Upper lobe of left lung (tissue), 6 donors: ENCODE results near the gene NPHP4. TPM values are rescaled to one million over a fixed set of nuclear protein-coding genes. Genes with fewer than 3 reads are reported as not detected.

ENCODE experiments used
- ATAC-seq, 2 donors: fragments of 200-7000 bp; cut with Tn5 transposase; one replicate each; pipeline ENCODE4 v1.9.1; 2022; ENCODE audit warnings: mild to moderate bottlenecking in 2 of 2, moderate library complexity in 2 of 2; ENCODE audit not compliant: low FRiP score in 2 of 2
- DNase-seq, 2 donors: peaks; one replicate each; pipeline ENCODE4 v3.0.0-alpha.2; 2019 to 2020
- H3K27ac ChIP-seq, 4 donors: fragments of 200-600 bp; sonication (generic); one replicate each; pipeline ENCODE4 v1.5.1; 2016 to 2019
- H3K27me3 ChIP-seq, 4 donors: fragments of 200-600 bp; sonication (generic); one replicate each; pipeline ENCODE4 v1.5.1; 2017 to 2019
- H3K36me3 ChIP-seq, 4 donors: fragments of 200-600 bp; sonication (generic); one replicate each; pipeline ENCODE4 v1.5.1; 2016 to 2019
- H3K4me1 ChIP-seq, 4 donors: fragments of 200-600 bp; sonication (generic); one replicate each; pipeline ENCODE4 v1.5.1; 2018 to 2019
- H3K4me3 ChIP-seq, 4 donors: fragments of 200-600 bp; sonication (generic); one replicate each; pipeline ENCODE4 v1.5.1; 2017 to 2019; ENCODE audit warnings: mild to moderate bottlenecking in 2 of 4, moderate library complexity in 1 of 4
- H3K9me3 ChIP-seq, 4 donors: fragments of 200-600 bp; sonication (generic); one replicate each; pipeline ENCODE4 v1.5.1; 2018 to 2019
- CTCF ChIP-seq, 6 experiments: fragments of 450-650 bp in 4 of 6; fragments of 200-600 bp in 2 of 6; sonication (generic) in 2 of 6; IDR thresholded peaks; one replicate each; pipeline ENCODE4 v1.5.1; 2016 to 2019; ENCODE audit warnings: antibody characterized with exemption in 6 of 6
- EP300 ChIP-seq, 4 donors: sonication (generic); formaldehyde crosslinking; IDR thresholded peaks; one replicate each; pipeline ENCODE4 v1.5.1; 2017; ENCODE audit warnings: antibody characterized with exemption in 4 of 4, control low read depth in 2 of 4
- POLR2A ChIP-seq, 4 donors: fragments of 450-650 bp; IDR thresholded peaks; one replicate each; pipeline ENCODE4 v1.5.1; 2016 to 2017; ENCODE audit warnings: antibody characterized with exemption in 4 of 4, mild to moderate bottlenecking in 2 of 4
- POLR2AphosphoS5 ChIP-seq, 2 donors: sonication (generic); formaldehyde crosslinking; IDR thresholded peaks; one replicate each; pipeline ENCODE4 v1.5.1; 2017; ENCODE audit warnings: antibody characterized with exemption in 2 of 2
- WGBS, 2 donors: methylation state at CpG; one replicate each; pipeline ENCODE4 v1.1.5; 2017 to 2018; 5-methylcytosine and 5-hydroxymethylcytosine counted together
- total RNA-seq, 6 donors: library from RNA; depleted of rRNA in 4 of 6; stranded (reverse); fragments of >200 nt in 4 of 6; gene quantifications; one replicate each; pipeline versions ENCODE4 v1.1.0 to v1.2.1, GENCODE V29; 2016 to 2021
- donor health status: DM: no; HTN: no; CAD: no; lungs with moderate emphysema.
- donor health status: DM: no; HTN: yes; CAD: no; lungs with severe emphysema.

NPHP4 gene
- total RNA-seq, 6 donors from 2014 or later: 13.5 to 45.1 (median 19.9) TPM

DNA sequence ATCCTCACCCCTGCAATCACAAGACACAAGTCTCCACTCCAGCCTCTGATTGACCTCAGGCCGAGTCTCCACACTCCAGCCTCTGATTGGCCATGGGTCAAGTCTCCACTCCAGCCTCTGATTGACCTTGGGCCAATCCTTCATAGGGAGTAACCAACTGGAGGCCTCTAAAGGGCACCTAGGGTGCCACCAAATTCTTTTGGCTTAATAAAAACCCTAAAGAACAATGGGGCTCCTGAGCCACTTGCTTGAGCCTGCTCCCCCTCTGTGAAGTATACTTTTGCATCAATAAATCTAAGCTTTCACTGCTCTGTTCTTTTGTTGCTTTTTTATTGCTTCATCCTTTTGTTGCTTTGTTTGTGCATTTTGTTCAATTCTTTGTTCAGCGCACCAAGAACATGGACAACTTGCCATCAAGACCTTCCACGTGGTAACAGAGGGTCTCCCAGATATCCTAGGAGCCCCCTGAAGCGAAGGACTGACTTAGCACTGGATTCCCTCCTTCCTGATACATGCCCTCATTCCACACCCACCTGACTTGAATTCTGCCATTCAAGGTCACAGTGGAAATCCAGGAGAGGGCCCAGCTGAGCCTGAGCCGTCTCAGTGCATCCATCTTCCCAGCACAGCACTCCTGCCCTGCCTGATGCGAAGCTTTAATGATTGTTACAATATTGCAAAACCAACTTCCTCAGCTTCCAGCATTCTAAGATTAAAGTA lies 152.9 kb downstream of the NPHP4 start:
- Histone ChIP-seq H3K27ac (no peak overlapping the region), H3K27me3 (peaks cover 0 to 6% (median 0%) of the 10 kb centered on the region in 4 donors), H3K4me3 (no peak overlapping the region), H3K4me1 (no peaks in the 10 kb centered on the region), H3K9me3 (no peaks in the 10 kb centered on the region), H3K36me3 (no peaks in the 10 kb centered on the region)
- no peak for TF ChIP-seq CTCF (IDR thresholded peaks at IDR 0.05)
- TF ChIP-seq POLR2A (IDR thresholded peaks at IDR 0.05): no peak
- no peak for TF ChIP-seq EP300 (IDR thresholded peaks at IDR 0.05)
- TF ChIP-seq POLR2AphosphoS5 (IDR thresholded peaks at IDR 0.05): no peak
- ATAC-seq: no peak
- no peak for DNase-seq
- WGBS, 2 donors: 71 to 76% methylated on average over 6 of the region's 6 CpGs

DNA sequence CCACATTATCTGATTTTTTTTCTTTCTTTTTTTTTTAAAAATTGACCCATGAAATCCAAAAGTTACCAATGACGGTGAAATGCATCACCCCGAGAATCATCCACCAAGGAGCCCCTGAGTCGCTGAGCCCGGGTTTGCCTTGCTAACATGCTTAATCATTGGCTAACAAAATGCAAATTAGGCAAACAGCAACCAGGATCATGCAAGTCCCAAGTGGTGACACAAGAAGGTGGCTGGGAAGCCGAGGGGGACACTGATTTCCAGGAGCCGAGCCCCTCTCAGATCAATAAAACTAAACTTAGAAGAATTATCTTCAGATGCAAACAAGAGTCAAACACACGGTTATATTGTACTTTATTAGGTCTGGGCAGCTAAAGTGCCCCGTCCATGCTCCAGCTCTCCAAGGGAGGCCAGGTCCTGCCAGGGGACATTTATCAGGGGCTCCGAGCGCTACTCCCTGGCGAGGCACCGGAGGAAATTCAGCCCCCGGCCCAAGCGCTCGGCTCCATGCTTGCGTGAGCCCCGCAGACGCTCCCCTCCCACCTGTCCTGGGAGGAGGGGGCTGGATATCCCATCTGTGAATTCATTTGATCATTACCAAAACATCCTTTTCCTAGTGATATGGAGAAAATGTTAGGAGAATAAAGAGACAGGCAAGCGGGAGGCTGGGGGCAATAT lies 154.1 kb downstream of the NPHP4 start:
- Histone ChIP-seq H3K4me1 (no peaks in the 10 kb centered on the region), H3K27me3 (peaks cover 0 to 6% (median 0%) of the 10 kb centered on the region in 4 donors), H3K36me3 (no peaks in the 10 kb centered on the region), H3K9me3 (no peaks in the 10 kb centered on the region), H3K27ac (no peak overlapping the region), H3K4me3 (no peak overlapping the region)
- no peak for ATAC-seq
- WGBS, 2 donors: 61 to 74% methylated on average over 17 to 19 of the region's 19 CpGs
- TF ChIP-seq EP300 (IDR thresholded peaks at IDR 0.05) (no peak), POLR2A (IDR thresholded peaks at IDR 0.05) (no peak), POLR2AphosphoS5 (IDR thresholded peaks at IDR 0.05) (no peak), CTCF (IDR thresholded peaks at IDR 0.05) (no peak)
- DNase-seq: peak in 1 of 2 donors; percentile 43

- no peak overlapping the region for H3K27ac ChIP-seq
- H3K4me1 ChIP-seq: no peaks in the 10 kb centered on the region
- TF ChIP-seq CTCF (IDR thresholded peaks at IDR 0.05) (no peak), POLR2A (IDR thresholded peaks at IDR 0.05) (no peak), EP300 (IDR thresholded peaks at IDR 0.05) (no peak), POLR2AphosphoS5 (IDR thresholded peaks at IDR 0.05) (no peak)
- WGBS, 2 donors: 34 to 61% methylated on average over 3 to 11 of the region's 17 CpGs
- H3K4me3 ChIP-seq: no peak overlapping the region
- H3K9me3 ChIP-seq: no peaks in the 10 kb centered on the region
- DNase-seq: peak in 1 of 2 donors; percentile 30
- no peaks in the 10 kb centered on the region for H3K36me3 ChIP-seq
- peaks cover 0 to 6% (median 0%) of the 10 kb centered on the region in 4 donors for H3K27me3 ChIP-seq
- no peak for ATAC-seq
Measured at GRCh38 chr1:5836776-5837440, 155.3 kb downstream of the NPHP4 start.

GRCh38 chr1:5835179-5835562 lies 157.1 kb downstream of the NPHP4 start:
- ATAC-seq (no peak), DNase-seq (no peak)
- no peak overlapping the region for H3K4me3 ChIP-seq
- no peaks in the 10 kb centered on the region for H3K9me3 ChIP-seq
- no peaks in the 10 kb centered on the region for H3K36me3 ChIP-seq
- peaks cover 0 to 10% (median 0%) of the 10 kb centered on the region in 4 donors for H3K27me3 ChIP-seq
- H3K27ac ChIP-seq: no peak overlapping the region
- WGBS, 2 donors: 57 to 60% methylated on average over 8 of the region's 8 CpGs
- TF ChIP-seq POLR2AphosphoS5 (IDR thresholded peaks at IDR 0.05): no peak
- TF ChIP-seq EP300 (IDR thresholded peaks at IDR 0.05): no peak
- TF ChIP-seq POLR2A (IDR thresholded peaks at IDR 0.05): no peak
- TF ChIP-seq CTCF (IDR thresholded peaks at IDR 0.05): no peak
- H3K4me1 ChIP-seq: no peaks in the 10 kb centered on the region
